Left ventricle myocardium inferior (tissue), 1 donor: ENCODE results near the gene ZNF746. TPM values are rescaled to one million over a fixed set of nuclear protein-coding genes. Genes with fewer than 3 reads are reported as not detected.

ENCODE experiments used
- DNase-seq: peaks from one replicate; pipeline ENCODE4 v3.0.0-alpha.2; 2020
- H3K27ac ChIP-seq: fragments of 200-600 bp; replicated peaks from 2 replicates; pipeline ENCODE4 v1.8.0; 2021
- H3K27me3 ChIP-seq: fragments of 200-600 bp; 2 replicates; pipeline ENCODE4 v1.8.0; 2021; ENCODE audit warnings: low read depth
- H3K36me3 ChIP-seq: fragments of 200-600 bp; 2 replicates; pipeline ENCODE4 v1.8.0; 2021
- H3K4me1 ChIP-seq: fragments of 200-600 bp; 2 replicates; pipeline ENCODE4 v1.8.0; 2021
- H3K4me3 ChIP-seq: fragments of 200-600 bp; 2 replicates; pipeline ENCODE4 v1.8.0; 2021; ENCODE audit warnings: mild to moderate bottlenecking, moderate library complexity
- H3K9me3 ChIP-seq: fragments of 200-600 bp; replicated peaks from 2 replicates; pipeline ENCODE4 v1.8.0; 2021
- CTCF ChIP-seq: fragments of 200-600 bp; IDR thresholded peaks from 2 replicates; pipeline ENCODE4 v1.8.0; 2021; ENCODE audit warnings: antibody characterized with exemption, mild to moderate bottlenecking, borderline replicate concordance
- intact Hi-C: fragments of 100-400 bp; cut with micrococcal nuclease; formaldehyde crosslinking; loops from one replicate; pipeline ENCODE4 v1.11.0; 2022
- total RNA-seq: library from RNA; stranded (reverse); fragmentation: NEBNext Ultra II Directional; extraction: Animal tissue kit (Norgen Biotek cat#: 25700); gene quantifications from one replicate; pipeline ENCODE4 v1.2.1, GENCODE V29; 2021
- donor health status: DM: no; HTN: yes; CAD: no; lungs with severe emphysema.

Gene ZNF746
- total RNA-seq, 1 donor from 2014 or later, result 7.4 TPM

GRCh38 chr7:149462101-149462520 is 35.5 kb downstream of the ZNF746 start:
- Histone ChIP-seq H3K4me1 (peaks cover 34% of the 10 kb centered on the region), H3K27me3 (no peaks in the 10 kb centered on the region), H3K9me3 (no peaks in the 10 kb centered on the region), H3K36me3 (no peaks in the 10 kb centered on the region), H3K4me3 (no peak overlapping the region), H3K27ac (no peak overlapping the region)
- intact Hi-C loops, result no loop called here
- DNase-seq, result no peak
- no peak for TF ChIP-seq CTCF

GRCh38 chr7:149460493-149461277 is 36.9 kb downstream of the ZNF746 start, which contains the start of gene ZNF777:
Gene ZNF777 (minus strand): TSS chr7:149461062. CDS start chr7:149456022, 5,040 bp downstream.
- no peaks in the 10 kb centered on the region for H3K27me3 ChIP-seq
- H3K4me3 ChIP-seq, result peak within 1 kb of the TSS; percentile 87
- H3K36me3 ChIP-seq, result peaks cover 13% of the 10 kb centered on the region
- intact Hi-C loops, result no loop called here
- peak within 1 kb of the TSS; percentile 88 for H3K27ac ChIP-seq
- peaks cover 40% of the 10 kb centered on the region for H3K4me1 ChIP-seq
- peak; percentile 68 for TF ChIP-seq CTCF
- no peaks in the 10 kb centered on the region for H3K9me3 ChIP-seq
- DNase-seq, result peak; percentile 85

GRCh38 chr7:149459540-149460452 is 37.8 kb downstream of the ZNF746 start:
- H3K27ac ChIP-seq, result peak overlapping the region; percentile 88
- no peaks in the 10 kb centered on the region for H3K9me3 ChIP-seq
- DNase-seq, result no peak
- no peak for TF ChIP-seq CTCF
- H3K36me3 ChIP-seq, result peaks cover 22% of the 10 kb centered on the region
- no peaks in the 10 kb centered on the region for H3K27me3 ChIP-seq
- peaks cover 40% of the 10 kb centered on the region for H3K4me1 ChIP-seq
- peak overlapping the region; percentile 87 for H3K4me3 ChIP-seq
- intact Hi-C loops, result no loop called here

GRCh38 chr7:149459201-149459539 is 38.4 kb downstream of the ZNF746 start:
- Histone ChIP-seq H3K9me3 (no peaks in the 10 kb centered on the region), H3K4me3 (peak overlapping the region; percentile 87), H3K4me1 (peaks cover 40% of the 10 kb centered on the region), H3K27ac (peak overlapping the region; percentile 5), H3K36me3 (peaks cover 28% of the 10 kb centered on the region), H3K27me3 (no peaks in the 10 kb centered on the region)
- no peak for TF ChIP-seq CTCF
- DNase-seq, result no peak
- intact Hi-C loops, result no loop called here

- H3K27ac ChIP-seq, result no peak overlapping the region
- H3K27me3 ChIP-seq, result no peaks in the 10 kb centered on the region
- no peaks in the 10 kb centered on the region for H3K9me3 ChIP-seq
- intact Hi-C loops, result no loop called here
- no peak for DNase-seq
- TF ChIP-seq CTCF, result no peak
- H3K36me3 ChIP-seq, result peaks cover 37% of the 10 kb centered on the region
- H3K4me1 ChIP-seq, result peaks cover 40% of the 10 kb centered on the region
- H3K4me3 ChIP-seq, result peak overlapping the region; percentile 87
Observed at GRCh38 chr7:149458235-149458634, 39.4 kb downstream of the ZNF746 start.
